Measurements from ENCODE around the gene PDE11A.

DNA sequence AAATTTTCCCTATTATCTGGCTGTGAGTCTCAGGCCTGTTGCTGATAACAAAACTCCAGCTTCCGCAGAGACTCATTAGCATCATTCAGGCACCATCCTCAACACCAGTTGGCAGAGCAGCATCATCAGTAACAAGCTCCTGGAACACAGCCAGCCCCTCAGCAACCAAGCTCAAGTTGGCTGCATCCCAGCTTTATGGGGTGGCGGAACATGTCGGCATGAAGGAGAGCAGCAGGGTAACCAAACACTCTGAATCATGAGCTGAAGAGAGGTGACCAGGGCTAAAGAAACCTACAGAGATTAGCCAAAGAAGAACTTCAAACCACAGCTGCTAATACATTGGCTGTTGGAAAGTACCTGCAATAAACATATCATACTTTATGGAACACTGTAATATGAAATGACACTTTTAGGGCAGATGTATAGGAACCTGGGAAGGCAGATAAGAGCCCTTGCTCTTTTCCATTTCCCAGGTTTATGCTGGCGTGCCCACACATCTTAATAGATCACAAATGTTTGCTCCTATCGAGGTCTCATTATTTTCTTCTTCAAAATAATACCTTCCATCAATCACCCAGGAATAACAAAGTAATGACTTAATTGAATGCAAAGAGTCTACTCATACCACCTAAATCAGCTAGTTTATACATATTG lies 63.8 kb downstream of the PDE11A start:
- TF ChIP-seq POLR2A (IDR thresholded peaks at IDR 0.05; ENCODE audit: low read length) (no peak), GATA1 (IDR thresholded peaks at IDR 0.05; ENCODE audit: low read depth, low read length) (no peak)
